Neural crest cell (in vitro differentiated cells): ENCODE data around the gene TNNI3K. TPM values are rescaled to one million over a fixed set of nuclear protein-coding genes. Genes with fewer than 3 reads are reported as not detected.

Experiments
- DNase-seq: peaks from one replicate; pipeline ENCODE4 v3.0.0; 2021; ENCODE audit warnings: low read depth, mixed read lengths, low spot score
- H3K27ac Mint-ChIP-seq: one replicate; pipeline ENCODE4 v1.8.0; 2021; ENCODE audit warnings: mild to moderate bottlenecking, mixed read lengths; ENCODE audit not compliant: unreplicated experiment
- H3K27me3 Mint-ChIP-seq: 2 replicates; pipeline ENCODE4 v1.8.0; 2021; ENCODE audit warnings: low read depth, mild to moderate bottlenecking, mixed read lengths
- H3K36me3 Mint-ChIP-seq: 2 replicates; pipeline ENCODE4 v1.8.0; 2021; ENCODE audit warnings: low read depth, mild to moderate bottlenecking, mixed read lengths
- H3K4me1 Mint-ChIP-seq: 2 replicates; pipeline ENCODE4 v1.8.0; 2021; ENCODE audit warnings: mixed read lengths
- H3K4me3 Mint-ChIP-seq: one replicate; pipeline ENCODE4 v1.8.0; 2021; ENCODE audit warnings: mild to moderate bottlenecking, mixed read lengths
- H3K9me3 Mint-ChIP-seq: 2 replicates; pipeline ENCODE4 v1.8.0; 2021; ENCODE audit warnings: mixed read lengths
- CTCF ChIP-seq: fragments of 200-600 bp; sonication (generic); conservative IDR thresholded peaks from 2 replicates; pipeline ENCODE4 v1.5.0; 2021; ENCODE audit warnings: antibody characterized with exemption, mild to moderate bottlenecking
- total RNA-seq: library from RNA; stranded (reverse); gene quantifications from 2 replicates; pipeline ENCODE4 v1.2.1, GENCODE V29; 2021

Gene TNNI3K
- total RNA-seq, 1 donor from 2014 or later = 1.4 TPM

- Mint-ChIP-seq H3K9me3 (no peaks in the 10 kb centered on the region), H3K4me1 (peaks cover 39% of the 10 kb centered on the region), H3K4me3 (no peak overlapping the region), H3K36me3 (no peaks in the 10 kb centered on the region), H3K27me3 (no peaks in the 10 kb centered on the region), H3K27ac (no peak overlapping the region)
- TF ChIP-seq CTCF = no peak
- no peak for DNase-seq
These were observed 197.1 kb downstream of the TNNI3K start for GRCh38 chr1:74432325-74432724.

GRCh38 chr1:74434321-74434720 lies 199.1 kb downstream of the TNNI3K start:
- DNase-seq = no peak
- no peak for TF ChIP-seq CTCF
- Mint-ChIP-seq H3K9me3 (no peaks in the 10 kb centered on the region), H3K36me3 (no peaks in the 10 kb centered on the region), H3K27me3 (no peaks in the 10 kb centered on the region), H3K4me1 (peaks cover 34% of the 10 kb centered on the region), H3K27ac (no peak overlapping the region), H3K4me3 (no peak overlapping the region)

- Mint-ChIP-seq H3K36me3 (no peaks in the 10 kb centered on the region), H3K4me3 (no peak overlapping the region), H3K4me1 (peaks cover 24% of the 10 kb centered on the region), H3K27me3 (no peaks in the 10 kb centered on the region), H3K9me3 (no peaks in the 10 kb centered on the region), H3K27ac (no peak overlapping the region)
- no peak for DNase-seq
- TF ChIP-seq CTCF = no peak
These were observed 200.9 kb downstream of the TNNI3K start for GRCh38 chr1:74436078-74436477.

GRCh38 chr1:74437035-74437434 lies 201.8 kb downstream of the TNNI3K start:
- Mint-ChIP-seq H3K4me3 (no peak overlapping the region), H3K27me3 (no peaks in the 10 kb centered on the region), H3K36me3 (no peaks in the 10 kb centered on the region), H3K9me3 (no peaks in the 10 kb centered on the region), H3K27ac (no peak overlapping the region), H3K4me1 (peaks cover 18% of the 10 kb centered on the region)
- DNase-seq = no peak
- no peak for TF ChIP-seq CTCF

GRCh38 chr1:74452035-74452434 lies 216.8 kb downstream of the TNNI3K start:
- no peaks in the 10 kb centered on the region for H3K27me3 Mint-ChIP-seq
- no peak for TF ChIP-seq CTCF
- H3K27ac Mint-ChIP-seq = no peak overlapping the region
- H3K9me3 Mint-ChIP-seq = no peaks in the 10 kb centered on the region
- no peaks in the 10 kb centered on the region for H3K36me3 Mint-ChIP-seq
- DNase-seq = no peak
- H3K4me1 Mint-ChIP-seq = no peaks in the 10 kb centered on the region
- no peak overlapping the region for H3K4me3 Mint-ChIP-seq

- no peak for TF ChIP-seq CTCF
- Mint-ChIP-seq H3K4me3 (no peak overlapping the region), H3K27me3 (no peaks in the 10 kb centered on the region), H3K9me3 (no peaks in the 10 kb centered on the region), H3K27ac (no peak overlapping the region), H3K36me3 (no peaks in the 10 kb centered on the region), H3K4me1 (no peaks in the 10 kb centered on the region)
- no peak for DNase-seq
These were observed 218.1 kb downstream of the TNNI3K start for GRCh38 chr1:74453277-74453676.
